NOMO-1 treated with dmso at 0.1 percent for 144 hours (cell line): ENCODE data around the gene ANXA6.
"Not testable (repeated sequence)": the region's sequence is repeated elsewhere in the genome, so short reads cannot be mapped to it uniquely, and the experiment has no call there.

Experiments used
- DNase-seq: peaks from one replicate; lab custom pipeline; 2025; ENCODE audit not compliant: unreplicated experiment; lab: John Stamatoyannopoulos, UW

Gene ANXA6

GRCh38 chr5:151157426-151158286, at the start of gene ANXA6:
Gene ANXA6 (minus strand): TSS chr5:151157779. CDS start chr5:151147901, 9,878 bp downstream.
- peak; percentile 52 for DNase-seq

GRCh38 chr5:151205411-151205810, 47.8 kb upstream of the ANXA6 start:
- no peak for DNase-seq

GRCh38 chr5:151204051-151204450, 46.5 kb upstream of the ANXA6 start:
- DNase-seq, result no peak

GRCh38 chr5:151202381-151203139, 45.0 kb upstream of the ANXA6 start:
- DNase-seq, result no peak

GRCh38 chr5:151200913-151201595, 43.5 kb upstream of the ANXA6 start:
- no peak for DNase-seq

GRCh38 chr5:151199581-151200185, 42.1 kb upstream of the ANXA6 start:
- DNase-seq, result no peak

GRCh38 chr5:151198861-151199260, 41.3 kb upstream of the ANXA6 start:
- no peak for DNase-seq

- DNase-seq, result not testable (repeated sequence)
These were observed 39.7 kb upstream of the ANXA6 start for GRCh38 chr5:151197291-151197600.

- DNase-seq, result no peak
These were observed 39.1 kb upstream of the ANXA6 start for GRCh38 chr5:151196556-151197290.

GRCh38 chr5:151195622-151196021, 38.0 kb upstream of the ANXA6 start:
- peak; percentile 18 for DNase-seq

GRCh38 chr5:151192626-151193025, 35.0 kb upstream of the ANXA6 start:
- no peak for DNase-seq

GRCh38 chr5:151191661-151192060, 34.1 kb upstream of the ANXA6 start:
- no peak for DNase-seq

- no peak for DNase-seq
These were observed 31.6 kb upstream of the ANXA6 start for GRCh38 chr5:151189151-151189550.

- no peak for DNase-seq
These were observed 29.0 kb upstream of the ANXA6 start for GRCh38 chr5:151186538-151186937.

- DNase-seq, result no peak
These were observed 28.5 kb upstream of the ANXA6 start for GRCh38 chr5:151186052-151186451.

GRCh38 chr5:151184316-151185042, 26.9 kb upstream of the ANXA6 start:
- no peak for DNase-seq

- DNase-seq, result no peak
These were observed 26.1 kb upstream of the ANXA6 start for GRCh38 chr5:151183456-151184245.

- DNase-seq, result no peak
These were observed 25.4 kb upstream of the ANXA6 start for GRCh38 chr5:151182976-151183375.

GRCh38 chr5:151182524-151182900, 24.9 kb upstream of the ANXA6 start:
- no peak for DNase-seq
